Measurements from ENCODE around the gene MTRF1L.

- no peak for TF ChIP-seq CTCF (IDR thresholded peaks at IDR 0.05)
- no peak for TF ChIP-seq POLR2A (IDR thresholded peaks at IDR 0.05)
- no peak for TF ChIP-seq POLR2AphosphoS5 (IDR thresholded peaks at IDR 0.05; ENCODE audit: insufficient read depth in 1 of 2, low read depth in 1 of 2)
Measured at GRCh38 chr6:152946484-152946883, 56.0 kb downstream of the MTRF1L start.
